HL-60/S4 treated with phorbol 12-myristate 13-acetate at 8.2 ng/mL for 4 days and 3 days (cell line): ENCODE measurements around the gene MXD4.

Experiments used
- in situ Hi-C: fragments of 300-500 bp; cut with MboI; formaldehyde crosslinking; loops from 2 replicates; pipeline ENCODE4 v1.15.0; 2022; ENCODE audit warnings: low sequenced_read_pairs

The MXD4 gene

DNA sequence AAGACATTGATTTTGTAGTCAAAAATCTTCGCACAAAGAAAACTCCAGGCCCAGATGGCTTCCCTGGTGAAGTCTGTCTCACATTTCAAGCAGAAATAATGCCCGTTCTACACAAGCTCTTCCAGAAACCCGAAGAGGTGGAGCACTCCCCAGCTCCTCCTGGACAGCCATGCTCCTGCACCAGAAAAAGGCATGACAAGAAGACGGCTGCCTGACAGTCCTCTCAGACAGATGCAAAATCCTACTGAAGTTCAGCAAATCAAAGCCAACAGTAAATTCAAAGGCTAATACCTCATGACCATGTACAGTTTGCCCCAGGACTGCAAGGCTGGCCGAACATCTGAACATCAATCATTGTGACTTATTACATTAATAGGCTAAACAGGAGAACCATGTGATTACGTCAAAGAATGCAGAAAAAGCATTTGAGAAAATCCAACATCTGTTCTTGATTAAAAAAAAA lies 30.8 kb upstream of the MXD4 start:
- in situ Hi-C loops, result no loop called here

DNA sequence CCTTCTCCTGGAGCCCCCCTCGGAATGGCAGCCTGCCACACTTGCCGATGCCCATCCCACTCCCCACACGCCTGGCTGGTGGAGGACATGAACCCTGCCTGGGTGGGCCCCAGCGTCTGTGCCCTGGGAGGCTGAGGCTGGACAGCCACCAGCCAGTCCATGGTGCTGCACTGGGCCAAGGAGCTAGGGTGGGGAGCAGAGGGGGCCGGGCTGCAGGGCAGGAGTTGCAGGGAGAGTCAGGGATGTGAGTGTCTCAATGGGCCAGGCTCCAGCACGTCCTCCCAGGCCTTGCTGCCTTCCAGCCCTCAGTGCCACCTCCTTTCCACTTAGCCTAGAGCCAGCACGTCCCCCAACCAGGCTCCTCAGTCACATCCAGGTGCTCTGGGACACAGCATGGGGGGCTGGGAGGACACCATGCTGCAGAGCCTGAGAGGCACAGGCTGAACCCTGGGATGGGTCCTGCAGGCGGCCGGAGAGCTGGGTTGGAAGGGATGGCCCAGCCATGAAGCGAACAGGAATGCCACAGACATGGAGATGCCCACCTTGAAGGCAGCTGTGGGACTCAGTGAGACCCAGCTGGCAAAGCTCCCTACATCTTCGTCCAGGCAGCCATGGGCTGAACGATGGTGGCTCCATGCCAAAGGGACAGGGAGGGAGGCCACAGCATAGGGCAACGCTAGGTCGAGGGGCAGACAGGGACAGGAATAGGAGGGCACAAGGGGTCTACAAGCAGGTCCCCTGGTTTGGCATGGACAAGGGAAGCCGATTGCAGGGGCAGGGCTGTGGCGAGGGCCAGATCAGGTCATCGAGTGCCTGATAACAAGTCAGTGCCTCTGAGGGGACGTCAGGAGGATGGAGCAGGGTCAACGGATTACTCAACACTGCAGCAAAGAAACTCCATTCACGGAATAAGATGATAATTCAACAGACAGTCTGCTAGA lies 30.1 kb upstream of the MXD4 start:
- in situ Hi-C loops, result no loop called here

DNA sequence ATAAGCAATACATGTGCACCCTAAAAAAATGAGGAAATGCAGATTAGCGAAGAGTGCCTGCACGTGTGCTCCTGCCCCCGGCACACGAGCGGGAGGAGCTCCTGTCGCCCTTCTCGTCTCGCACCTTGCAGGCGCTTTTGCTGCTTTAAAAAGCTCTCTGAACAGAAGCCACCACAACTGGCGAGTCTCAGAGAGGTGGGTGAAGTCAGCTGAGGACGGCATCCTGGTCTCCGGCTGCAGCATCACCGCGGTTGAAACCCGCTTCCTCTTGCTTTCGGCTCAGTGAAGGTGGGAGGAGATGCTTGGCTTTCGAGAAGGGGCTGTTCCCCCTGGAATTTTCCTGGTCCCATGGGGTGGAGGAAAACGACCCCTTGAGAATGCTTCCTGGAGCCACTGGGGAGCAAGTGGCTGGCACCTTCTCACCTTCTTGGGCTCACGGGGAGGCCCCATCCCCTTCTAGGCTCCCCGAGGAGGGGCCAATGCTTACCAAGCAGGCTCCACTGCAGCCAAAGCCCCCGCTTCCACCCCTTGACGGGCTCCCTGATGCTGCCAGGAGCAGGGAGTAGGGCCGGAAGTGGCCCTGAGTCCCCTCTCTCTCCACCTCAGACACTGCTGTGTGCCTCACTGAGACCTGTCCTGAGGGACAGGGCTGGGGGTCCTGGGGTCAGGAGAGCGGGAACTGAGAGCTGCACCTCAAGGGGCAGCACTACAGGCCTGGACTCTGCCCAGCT lies 29.2 kb upstream of the MXD4 start:
- in situ Hi-C loops, result no loop called here

DNA sequence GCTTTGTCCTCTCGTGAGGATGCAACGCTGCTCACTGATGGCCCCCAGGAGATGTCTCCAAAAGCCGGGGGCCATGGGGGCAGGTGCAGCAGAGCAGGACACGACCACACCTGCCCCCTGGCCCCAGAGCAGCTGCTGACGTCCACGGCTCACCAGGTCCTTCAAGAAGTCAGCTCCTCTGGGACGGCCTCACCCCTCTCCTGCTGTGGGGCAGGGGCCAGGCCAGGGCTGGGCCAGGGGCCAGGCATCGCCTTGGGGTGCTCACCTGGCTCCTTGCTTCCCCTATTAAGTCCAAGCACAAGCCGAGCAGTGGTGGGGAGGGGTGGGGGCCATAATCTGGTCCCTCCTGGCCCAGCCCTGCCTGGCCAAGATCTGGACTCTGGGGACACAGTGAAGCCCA lies 28.6 kb upstream of the MXD4 start:
- in situ Hi-C loops, result no loop called here

DNA sequence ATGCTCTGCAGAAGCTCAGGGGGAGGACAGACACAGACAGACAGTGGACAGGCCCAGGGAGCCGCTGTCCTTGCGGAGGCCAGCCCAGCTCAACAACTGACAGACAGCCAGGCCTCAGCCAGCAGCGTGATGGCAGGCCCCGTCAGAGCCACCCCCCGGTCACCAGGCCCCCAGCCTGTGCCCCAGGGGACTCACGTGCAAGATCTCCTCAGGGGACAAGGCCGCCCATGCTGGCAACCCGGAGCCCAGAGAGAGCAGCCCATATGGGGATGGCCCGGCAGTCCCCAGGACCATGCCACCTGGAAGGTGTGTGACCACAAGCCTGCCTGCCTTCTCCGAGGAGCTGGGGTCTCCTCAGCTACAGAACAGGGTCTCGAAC lies 28.0 kb upstream of the MXD4 start:
- in situ Hi-C loops, result no loop called here

DNA sequence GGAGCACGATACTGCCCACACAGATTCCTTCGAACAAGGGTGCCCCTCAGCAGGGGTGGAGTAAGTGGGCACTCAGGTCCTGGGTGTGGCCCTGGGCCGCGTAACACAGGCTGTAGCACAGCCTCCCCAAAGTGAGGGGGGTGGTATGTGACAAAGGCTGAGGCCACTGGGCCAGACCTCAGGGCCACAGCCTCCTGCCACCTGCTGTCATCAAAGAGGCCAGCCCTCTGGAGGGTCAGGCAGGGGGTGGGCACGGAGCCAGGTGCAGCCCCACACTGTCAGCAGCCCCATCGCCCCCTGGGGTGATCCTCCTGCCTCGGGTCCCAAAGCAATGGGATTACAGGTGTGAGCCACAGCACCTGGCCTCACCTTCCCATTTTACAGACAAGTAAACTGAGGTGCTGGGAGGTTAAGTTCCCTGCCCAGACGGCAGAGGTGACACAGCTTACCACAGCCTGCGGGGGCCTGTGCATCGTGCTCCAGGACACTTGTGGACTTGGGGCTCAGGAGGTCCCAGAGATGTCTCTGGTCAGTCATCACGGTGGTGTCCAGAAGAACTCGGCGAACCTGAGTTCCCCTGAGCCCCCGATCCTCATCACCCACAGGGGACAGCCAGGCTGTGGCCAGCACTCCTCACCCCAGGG lies 27.5 kb upstream of the MXD4 start:
- in situ Hi-C loops, result no loop called here

DNA sequence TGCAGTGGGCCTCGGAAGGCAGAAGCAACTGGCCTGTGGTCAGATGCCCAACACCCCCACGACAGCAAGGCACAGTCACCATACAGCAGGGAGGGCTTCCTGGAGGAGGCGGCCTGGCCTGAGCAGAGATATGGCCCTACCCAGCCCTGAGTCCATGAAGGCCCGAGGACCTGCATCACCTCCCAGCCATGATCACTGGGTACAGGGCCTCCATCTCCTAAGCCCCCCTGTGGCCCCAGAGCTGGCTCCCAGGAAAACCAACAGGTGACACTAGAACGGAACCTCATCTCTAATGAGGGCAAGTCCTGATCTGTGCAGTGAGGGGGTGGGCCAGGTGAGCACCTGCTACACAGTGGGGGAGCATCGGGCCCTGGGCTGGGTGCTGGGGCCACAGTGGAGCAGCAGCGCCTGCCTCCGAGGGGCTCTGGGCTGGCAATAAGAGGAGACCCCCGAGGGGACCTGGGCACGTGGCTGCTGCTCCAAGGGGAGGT lies 26.2 kb upstream of the MXD4 start:
- in situ Hi-C loops, result no loop called here

DNA sequence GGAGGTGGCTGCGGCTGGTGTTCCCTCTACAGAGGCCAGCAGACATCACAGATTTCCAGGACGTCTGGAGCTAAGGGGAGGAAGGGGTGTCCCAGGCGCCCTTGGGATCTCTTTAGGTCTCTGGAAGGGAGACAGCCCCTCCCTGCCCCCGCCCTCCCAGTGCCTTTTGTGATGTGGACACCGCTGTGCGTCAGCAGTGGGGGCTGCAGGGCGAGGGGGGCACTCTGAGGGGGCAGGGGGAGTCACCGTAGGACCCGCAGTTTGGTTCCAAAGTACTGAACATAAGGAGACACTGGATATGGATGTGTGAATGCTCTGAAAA lies 25.6 kb upstream of the MXD4 start:
- in situ Hi-C loops, result no loop called here

DNA sequence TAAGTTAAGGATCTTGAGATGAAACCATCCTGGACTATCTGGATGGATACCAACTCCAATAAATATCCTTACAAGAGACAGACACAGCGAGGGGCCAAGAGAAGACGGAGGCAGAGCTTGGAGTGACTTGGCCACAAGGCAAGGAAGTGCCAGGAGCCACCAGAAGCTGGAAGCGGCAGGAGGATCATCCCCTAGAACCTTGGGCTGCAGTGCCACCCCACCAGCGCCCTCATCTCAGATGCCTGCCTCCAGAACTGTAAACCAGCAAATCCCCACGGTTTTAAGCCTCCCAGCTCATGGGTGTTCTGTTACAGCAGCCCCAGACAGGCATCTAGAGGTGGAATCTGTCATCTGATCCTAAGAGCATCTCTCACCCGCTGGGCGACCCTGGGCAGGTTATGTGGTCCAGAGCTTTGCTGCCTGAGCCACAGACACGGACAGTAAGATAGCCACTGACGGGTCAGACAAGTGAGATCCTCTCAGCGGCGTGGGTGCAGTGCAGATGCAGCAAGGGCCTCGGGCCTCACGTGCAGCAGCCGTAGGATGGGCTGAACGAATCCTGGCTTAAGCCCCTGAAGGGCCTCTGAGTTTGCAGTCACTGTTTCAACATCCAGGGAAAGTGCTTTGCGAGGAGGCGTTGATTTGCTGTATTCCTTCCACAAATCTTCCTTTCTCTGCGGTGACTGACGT lies 25.1 kb upstream of the MXD4 start:
- in situ Hi-C loops, result no loop called here

DNA sequence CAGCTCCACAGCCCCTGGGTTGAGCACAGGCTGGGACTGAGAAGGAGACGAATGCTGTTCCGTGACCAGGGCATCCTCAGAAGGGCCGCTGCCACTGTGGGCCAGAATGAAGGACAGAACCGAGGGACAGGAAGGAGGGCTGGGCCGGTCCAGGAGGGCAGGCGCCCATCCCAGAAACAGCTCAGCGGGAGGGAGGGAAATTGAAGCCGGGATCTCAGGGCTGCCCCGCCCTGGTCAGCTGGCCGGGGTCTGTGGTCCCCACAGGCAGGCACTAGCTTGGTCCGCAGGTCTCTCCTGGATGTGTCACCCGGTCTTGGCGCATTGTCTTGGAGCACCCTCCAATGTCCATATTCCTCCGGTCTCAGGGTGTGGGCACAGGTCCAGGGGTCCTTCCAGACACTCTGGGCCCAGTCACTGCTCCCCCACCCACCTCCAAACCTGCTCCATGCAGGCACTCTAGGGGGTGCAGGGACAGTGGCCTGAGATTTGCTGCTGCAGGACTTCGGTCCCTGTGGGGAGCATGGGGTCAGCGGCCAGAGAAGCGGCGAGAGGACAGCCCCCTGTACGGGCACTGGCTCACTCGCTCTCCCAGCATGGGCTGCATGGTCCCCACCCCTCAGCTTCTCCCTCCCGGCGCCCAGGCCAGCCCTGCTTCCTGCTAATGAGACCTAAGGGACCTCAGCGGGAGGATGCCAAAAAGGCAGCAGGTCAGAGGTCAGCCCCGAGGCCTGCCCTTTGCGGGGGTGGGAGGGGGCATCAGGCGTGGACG lies 23.9 kb upstream of the MXD4 start:
- in situ Hi-C loops, result no loop called here

DNA sequence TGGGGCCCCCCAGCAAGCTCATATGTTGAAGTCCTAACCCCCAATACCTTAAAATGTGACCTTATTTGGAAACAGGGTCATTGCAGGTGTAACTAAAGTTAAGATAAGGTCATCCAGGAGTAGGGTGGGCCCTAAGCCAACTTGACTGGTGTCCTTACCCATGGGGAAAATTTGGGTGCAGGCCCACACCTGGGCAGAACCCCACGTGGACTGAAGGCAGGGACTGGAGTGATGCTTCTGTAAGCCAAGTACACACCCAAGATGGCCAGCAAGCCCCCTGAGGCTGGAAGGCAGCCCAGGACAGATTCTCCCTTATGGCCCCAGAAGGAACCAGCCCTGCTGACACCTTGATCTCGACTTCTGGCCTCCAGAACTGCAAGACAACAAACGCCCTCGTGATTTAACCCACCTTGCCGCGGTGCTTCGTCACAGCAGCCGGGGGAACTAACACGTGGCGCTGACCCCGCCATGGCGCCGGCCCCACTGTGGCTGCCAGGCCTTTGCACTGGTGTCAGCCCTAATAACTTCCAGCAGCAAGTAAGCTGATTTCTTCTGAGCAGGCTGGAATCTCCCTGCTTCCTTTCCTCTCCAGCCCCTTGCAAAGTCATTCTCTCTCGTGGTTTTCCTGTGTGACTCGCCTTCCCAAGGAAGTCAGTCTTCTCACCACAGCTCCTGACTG lies 23.2 kb upstream of the MXD4 start:
- in situ Hi-C loops, result no loop called here

DNA sequence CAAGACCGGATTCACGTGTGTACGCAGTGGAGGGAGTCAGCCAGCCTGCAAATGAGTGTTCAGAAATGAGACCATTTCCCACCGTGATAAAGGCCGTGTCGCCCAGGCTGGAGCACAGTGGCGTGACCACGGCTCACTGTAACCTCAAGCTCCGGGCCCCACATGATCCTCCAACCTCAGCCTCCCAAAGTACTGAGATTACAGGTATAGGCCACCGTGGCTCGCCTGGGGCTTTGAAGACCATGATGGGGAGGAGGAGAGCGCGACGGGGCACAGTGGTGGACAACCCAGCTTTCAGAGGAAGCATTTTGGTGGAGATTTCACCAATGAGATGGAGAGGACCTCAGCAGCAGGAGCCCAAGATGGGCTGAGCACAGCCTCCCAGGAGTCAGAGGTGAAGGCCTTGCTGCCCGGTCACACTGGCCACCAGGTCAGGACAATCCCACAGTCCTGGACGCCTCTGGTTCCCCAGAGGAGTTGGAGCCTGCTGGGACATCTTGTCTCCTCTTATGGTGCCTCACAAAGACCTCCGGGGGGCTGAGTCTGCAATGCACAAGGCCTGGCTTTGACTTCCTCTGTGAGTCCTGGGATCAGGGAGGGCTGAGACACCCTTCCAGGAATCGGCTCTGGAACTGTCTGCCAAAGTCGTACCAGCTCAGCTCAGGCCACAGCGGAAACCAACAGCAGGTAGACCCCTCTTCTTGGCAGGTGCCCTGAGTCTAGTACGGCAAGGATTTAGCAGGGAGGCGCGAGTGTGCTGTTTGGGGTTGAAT lies 22.4 kb upstream of the MXD4 start:
- in situ Hi-C loops, result no loop called here

DNA sequence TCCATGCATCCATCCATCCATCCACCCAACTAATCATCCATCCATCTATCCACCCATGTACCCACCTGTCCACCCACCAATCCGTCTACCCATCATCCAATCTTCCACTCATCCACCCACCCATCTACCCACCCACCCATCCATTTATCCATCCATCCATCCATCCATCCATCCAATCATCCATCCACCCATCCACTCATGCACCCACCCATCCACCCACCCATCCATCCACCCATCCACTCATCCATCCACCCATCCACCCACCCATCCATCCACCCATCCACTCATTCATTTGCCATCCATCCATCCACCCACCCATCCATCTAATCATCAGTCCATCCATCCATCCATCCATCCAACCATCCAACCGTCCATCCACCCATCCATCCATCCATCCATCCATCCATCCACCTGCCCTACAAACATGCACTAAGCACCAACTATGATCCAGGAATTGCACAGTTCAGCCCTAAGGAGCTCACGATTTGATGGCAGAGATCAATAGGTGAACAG lies 21.3 kb upstream of the MXD4 start:
- in situ Hi-C loops, result no loop called here

DNA sequence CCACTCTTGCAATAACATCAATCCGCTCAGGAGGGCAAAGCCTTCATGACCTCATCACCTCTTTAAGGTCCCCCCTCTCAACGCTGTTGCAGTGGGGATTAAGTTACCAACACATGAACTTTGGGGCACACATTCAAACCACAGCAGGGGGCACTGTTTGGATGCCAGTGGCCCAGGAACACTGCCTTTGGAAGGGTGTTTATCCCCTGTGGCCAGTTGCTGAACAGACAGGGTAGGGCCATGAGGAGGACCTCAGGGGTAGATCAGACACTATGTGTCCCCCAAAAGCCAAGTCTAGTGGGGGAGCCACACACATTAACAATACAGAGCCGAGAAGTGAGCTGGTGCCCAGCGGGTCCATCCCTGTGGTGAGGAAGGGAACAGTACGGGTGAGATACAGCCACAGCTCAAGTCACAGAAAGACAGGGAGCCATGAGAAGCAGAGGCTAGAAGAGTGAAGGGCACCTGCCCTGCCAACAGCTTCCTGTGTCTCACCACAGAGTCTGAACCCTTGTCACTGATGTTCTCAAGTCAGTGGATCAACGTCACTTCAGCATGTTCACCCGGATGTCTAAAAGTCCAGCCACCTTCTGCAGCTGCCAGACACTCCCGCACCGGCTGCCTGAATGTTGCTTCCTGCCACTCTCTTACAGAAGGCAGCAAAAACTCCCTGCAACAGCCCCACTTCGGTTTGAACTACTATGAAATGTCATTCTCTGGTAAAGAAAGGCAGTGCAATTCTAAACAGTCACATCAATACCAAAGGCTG lies 19.9 kb upstream of the MXD4 start:
- in situ Hi-C loops, result no loop called here

DNA sequence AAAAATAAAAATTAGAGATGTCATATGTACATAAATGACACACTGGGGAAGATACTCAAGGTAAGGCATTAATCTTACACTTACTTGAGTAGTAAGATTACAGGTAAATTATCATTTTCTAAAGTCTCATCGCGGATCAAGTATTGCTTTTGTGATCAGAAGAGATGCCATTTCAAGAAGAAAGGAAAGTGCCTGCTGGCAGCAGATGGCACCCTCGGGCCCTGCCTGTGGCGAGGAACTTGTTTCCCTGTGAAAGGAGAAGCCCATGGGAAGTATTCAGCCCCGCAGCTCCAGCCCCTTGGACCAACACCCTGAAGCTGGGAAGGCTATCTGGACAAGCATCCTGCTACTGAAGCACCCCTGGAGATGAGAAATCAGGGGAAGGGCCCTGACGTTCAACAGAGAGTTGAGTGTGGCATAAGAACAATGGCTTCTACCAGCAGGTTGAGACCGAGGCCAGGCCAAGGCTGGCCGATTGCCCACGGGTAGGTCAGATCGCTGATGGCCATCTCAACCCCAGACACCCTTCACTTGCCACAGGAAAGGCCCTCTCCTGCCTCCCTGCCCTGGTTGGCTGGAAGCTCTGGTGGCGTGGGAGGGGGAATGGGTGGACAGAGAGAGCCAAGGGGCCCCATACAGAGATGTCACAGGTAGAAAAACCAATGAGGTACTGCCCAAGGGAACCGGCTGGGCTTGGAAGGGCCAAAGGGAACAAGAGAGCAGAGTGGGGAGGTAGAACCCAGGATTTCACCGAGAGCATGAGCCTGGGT lies 18.8 kb upstream of the MXD4 start:
- in situ Hi-C loops, result no loop called here

DNA sequence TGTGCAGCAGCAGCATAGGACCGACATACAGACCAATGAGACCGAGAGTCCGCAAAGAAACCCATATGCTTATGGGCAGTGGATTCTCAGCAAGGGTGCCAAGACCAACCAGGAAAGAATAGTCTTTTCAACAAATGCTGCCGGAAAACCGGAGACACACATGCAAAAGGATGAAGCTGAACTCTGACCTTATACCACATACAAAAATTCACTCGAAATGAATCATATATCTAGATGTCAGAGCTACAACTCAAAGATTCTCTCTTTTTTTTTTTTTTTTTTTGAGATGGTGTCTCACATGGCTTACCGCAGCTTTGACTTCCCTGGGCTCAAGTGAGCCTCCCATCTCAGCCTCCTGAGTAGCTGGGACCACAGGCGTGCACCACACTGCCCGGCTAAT lies 16.0 kb upstream of the MXD4 start:
- in situ Hi-C loops, result no loop called here

DNA sequence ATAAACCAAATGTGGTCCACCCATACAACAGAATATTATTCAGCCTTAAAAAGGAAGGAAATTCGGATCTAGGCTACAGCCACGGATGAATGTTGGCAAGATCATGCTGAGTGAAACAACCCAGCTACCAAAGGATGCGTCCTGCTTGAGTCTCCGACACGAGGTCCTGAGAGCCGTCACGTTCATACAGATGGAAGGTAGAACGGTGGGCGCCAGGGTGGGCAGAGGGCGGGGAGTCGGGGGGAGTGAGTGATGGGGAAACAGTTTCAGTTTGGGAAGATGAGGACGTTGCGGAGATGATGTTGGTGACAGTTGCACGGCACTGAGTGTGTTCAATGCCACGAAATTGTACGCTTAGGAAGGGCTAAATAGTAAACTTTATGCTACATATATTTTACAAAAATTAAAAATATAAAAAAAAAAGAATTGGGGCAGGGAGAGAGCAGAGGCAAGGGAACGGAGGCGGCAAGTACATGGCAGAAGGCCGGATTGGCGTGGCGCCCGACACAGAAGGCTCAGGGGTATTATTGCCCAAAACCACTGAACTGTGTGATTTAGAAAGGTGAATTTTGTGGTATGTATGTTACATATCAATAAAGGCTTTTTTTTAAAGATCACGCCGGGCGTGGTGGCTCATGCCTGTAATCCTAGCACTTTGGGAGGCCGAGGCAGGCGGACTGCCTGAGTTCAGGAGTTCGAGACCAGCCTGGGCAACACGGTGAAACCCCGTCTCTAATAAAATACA lies 14.8 kb upstream of the MXD4 start:
- in situ Hi-C loops, result no loop called here
